Progenitor cell of endocrine pancreas (in vitro differentiated cells): Measurements from ENCODE around the gene GABRE. TPM values are rescaled to one million over a fixed set of nuclear protein-coding genes. Genes with fewer than 3 reads are reported as not detected.
"Not testable (repeated sequence)": the region's sequence is repeated elsewhere in the genome, so short reads cannot be mapped to it uniquely, and the experiment has no call there.

Experiments used
- DNase-seq: peaks from one replicate; pipeline ENCODE4 v3.0.0; 2021; ENCODE audit warnings: low spot score; ENCODE audit not compliant: unreplicated experiment
- H3K27ac Mint-ChIP-seq: 2 replicates; pipeline ENCODE4 v1.8.0; 2021; ENCODE audit warnings: mild to moderate bottlenecking, moderate library complexity, mixed read lengths
- H3K27me3 Mint-ChIP-seq: 2 replicates; pipeline ENCODE4 v1.8.0; 2021; ENCODE audit warnings: mixed read lengths
- H3K36me3 Mint-ChIP-seq: 2 replicates; pipeline ENCODE4 v1.8.0; 2022; ENCODE audit warnings: mixed read lengths; ENCODE audit not compliant: insufficient read depth
- H3K4me1 Mint-ChIP-seq: 2 replicates; pipeline ENCODE4 v1.8.0; 2021; ENCODE audit warnings: low read depth, mixed read lengths
- H3K4me3 Mint-ChIP-seq: 2 replicates; pipeline ENCODE4 v1.8.0; 2021; ENCODE audit warnings: low read depth, mild to moderate bottlenecking, moderate library complexity, mixed read lengths
- H3K9me3 Mint-ChIP-seq: 2 replicates; pipeline ENCODE4 v1.8.0; 2021; ENCODE audit warnings: low read depth, mixed read lengths
- CTCF ChIP-seq: fragments of 200-600 bp; sonication (generic); IDR thresholded peaks from one replicate; pipeline ENCODE4 v1.5.0; 2021; ENCODE audit warnings: antibody characterized with exemption, mild to moderate bottlenecking; ENCODE audit not compliant: unreplicated experiment
- microRNA-seq: library from miRNA; unstranded; fragments of <30 nt; microRNA quantifications from one replicate; pipeline ENCODE4 v1.1.0, GENCODE V29; 2020; ENCODE audit warnings: borderline number of aligned reads; ENCODE audit not compliant: unreplicated experiment
- total RNA-seq: library from RNA; stranded (reverse); gene quantifications from 2 replicates; pipeline ENCODE4 v1.2.1, GENCODE V29; 2021

Gene GABRE
- total RNA-seq, 1 donor from 2014 or later = 1.5 TPM

- H3K27ac Mint-ChIP-seq = no peak overlapping the region
- H3K36me3 Mint-ChIP-seq = no peaks in the 10 kb centered on the region
- no peak for TF ChIP-seq CTCF
Measured at GRCh38 chrX:151920101-151920500, 54.4 kb downstream of the GABRE start.

GRCh38 chrX:151919610-151920009 lies 54.9 kb downstream of the GABRE start:
- Mint-ChIP-seq H3K9me3 (no peaks in the 10 kb centered on the region), H3K27ac (no peak overlapping the region), H3K27me3 (no peaks in the 10 kb centered on the region), H3K4me1 (no peaks in the 10 kb centered on the region), H3K4me3 (no peak overlapping the region), H3K36me3 (no peaks in the 10 kb centered on the region)
- DNase-seq = no peak
- TF ChIP-seq CTCF = no peak

More at GRCh38 chrX:151920101-151920500, 54.4 kb downstream of the GABRE start:
- Mint-ChIP-seq H3K4me3 (no peak overlapping the region), H3K4me1 (no peaks in the 10 kb centered on the region), H3K27me3 (no peaks in the 10 kb centered on the region), H3K9me3 (no peaks in the 10 kb centered on the region)
- no peak for DNase-seq

GRCh38 chrX:151918736-151919135 lies 55.7 kb downstream of the GABRE start:
- not testable (repeated sequence) for H3K4me3 Mint-ChIP-seq, H3K36me3 Mint-ChIP-seq, H3K4me1 Mint-ChIP-seq, H3K9me3 Mint-ChIP-seq, H3K27me3 Mint-ChIP-seq, DNase-seq, H3K27ac Mint-ChIP-seq

GRCh38 chrX:151912780-151913179 lies 61.7 kb downstream of the GABRE start, which contains the start of gene MAGEA4:
TSS of gene MAGEA4 (plus strand) at chrX:151912889. CDS start at chrX:151923665, 10,776 bp downstream.
- no peak for DNase-seq
- H3K36me3 Mint-ChIP-seq = no peaks in the 10 kb centered on the region
- no peaks in the 10 kb centered on the region for H3K27me3 Mint-ChIP-seq
- H3K4me1 Mint-ChIP-seq = no peaks in the 10 kb centered on the region
- H3K9me3 Mint-ChIP-seq = peaks cover 6% of the 10 kb centered on the region
- no peak within 1 kb of the TSS for H3K27ac Mint-ChIP-seq
- no peak for TF ChIP-seq CTCF
- no peak within 1 kb of the TSS for H3K4me3 Mint-ChIP-seq

- H3K27me3 Mint-ChIP-seq = no peaks in the 10 kb centered on the region
- no peaks in the 10 kb centered on the region for H3K36me3 Mint-ChIP-seq
- DNase-seq = no peak
- no peak for TF ChIP-seq CTCF
- peaks cover 9% of the 10 kb centered on the region for H3K9me3 Mint-ChIP-seq
- H3K27ac Mint-ChIP-seq = no peak overlapping the region
- no peaks in the 10 kb centered on the region for H3K4me1 Mint-ChIP-seq
- H3K4me3 Mint-ChIP-seq = no peak overlapping the region
Measured at GRCh38 chrX:151912221-151912620, 62.3 kb downstream of the GABRE start.

- Mint-ChIP-seq H3K9me3 (peaks cover 21% of the 10 kb centered on the region), H3K36me3 (no peaks in the 10 kb centered on the region), H3K4me1 (no peaks in the 10 kb centered on the region), H3K27ac (no peak overlapping the region), H3K27me3 (no peaks in the 10 kb centered on the region), H3K4me3 (no peak overlapping the region)
- no peak for TF ChIP-seq CTCF
- DNase-seq = no peak
Measured at GRCh38 chrX:151904989-151905388, 69.5 kb downstream of the GABRE start.

Small RNAs within 50 kb of the gene (microRNA-seq; reads per million reads assigned to microRNA genes)
- gene MIR224 (39.4 reads per million, percentile 41 among the genes with 10 or more reads in this experiment), gene MIR452 (43.6 reads per million, percentile 43 among the genes with 10 or more reads in this experiment)

Other genes with a start within 250 kb of the GABRE start
- gene CNGA2, start 239.9 kb downstream of the GABRE start, total RNA-seq = not detected in 2 replicates
- not detected in 2 replicates for gene MAGEA4, start 61.8 kb downstream of the GABRE start, total RNA-seq
- not detected in 2 replicates for gene MAGEA10, start 163.9 kb upstream of the GABRE start, total RNA-seq